ENCODE data around the gene IFNLR1. TPM values are rescaled to one million over a fixed set of nuclear protein-coding genes. Genes with fewer than 3 reads are reported as not detected.

Gene IFNLR1
- total RNA-seq, 1 donor from 2014 or later = 21.2 TPM

DNA sequence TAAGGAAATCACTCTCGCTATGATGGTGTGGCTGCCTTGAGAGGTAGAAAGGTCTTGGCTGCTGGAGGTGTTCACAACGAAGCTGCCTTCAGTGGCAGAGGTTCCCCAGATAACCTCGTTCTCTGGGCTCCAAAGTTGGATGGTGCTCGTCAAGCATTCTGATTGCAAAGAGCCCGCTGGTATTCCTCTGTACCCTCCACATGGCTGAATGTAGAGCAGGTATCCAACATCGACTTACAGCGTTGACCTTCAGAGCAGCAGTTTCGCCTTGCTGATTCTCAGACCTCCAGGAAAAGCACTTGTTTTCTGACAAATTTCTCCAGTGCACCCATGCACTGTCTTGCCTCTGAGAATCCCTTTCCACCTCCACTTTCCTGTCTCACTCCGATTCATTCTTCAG, 39.9 kb downstream of the IFNLR1 start:
- Mint-ChIP-seq H3K4me1 (ENCODE audit: low read depth) (peaks cover 34% of the 10 kb centered on the region), H3K27me3 (peaks cover 5% of the 10 kb centered on the region), H3K9me3 (ENCODE audit: low read depth) (no peaks in the 10 kb centered on the region), H3K4me3 (ENCODE audit: low read depth) (no peak overlapping the region), H3K27ac (no peak overlapping the region), H3K36me3 (ENCODE audit: insufficient read depth) (no peaks in the 10 kb centered on the region)
- TF ChIP-seq, protein P1, sequence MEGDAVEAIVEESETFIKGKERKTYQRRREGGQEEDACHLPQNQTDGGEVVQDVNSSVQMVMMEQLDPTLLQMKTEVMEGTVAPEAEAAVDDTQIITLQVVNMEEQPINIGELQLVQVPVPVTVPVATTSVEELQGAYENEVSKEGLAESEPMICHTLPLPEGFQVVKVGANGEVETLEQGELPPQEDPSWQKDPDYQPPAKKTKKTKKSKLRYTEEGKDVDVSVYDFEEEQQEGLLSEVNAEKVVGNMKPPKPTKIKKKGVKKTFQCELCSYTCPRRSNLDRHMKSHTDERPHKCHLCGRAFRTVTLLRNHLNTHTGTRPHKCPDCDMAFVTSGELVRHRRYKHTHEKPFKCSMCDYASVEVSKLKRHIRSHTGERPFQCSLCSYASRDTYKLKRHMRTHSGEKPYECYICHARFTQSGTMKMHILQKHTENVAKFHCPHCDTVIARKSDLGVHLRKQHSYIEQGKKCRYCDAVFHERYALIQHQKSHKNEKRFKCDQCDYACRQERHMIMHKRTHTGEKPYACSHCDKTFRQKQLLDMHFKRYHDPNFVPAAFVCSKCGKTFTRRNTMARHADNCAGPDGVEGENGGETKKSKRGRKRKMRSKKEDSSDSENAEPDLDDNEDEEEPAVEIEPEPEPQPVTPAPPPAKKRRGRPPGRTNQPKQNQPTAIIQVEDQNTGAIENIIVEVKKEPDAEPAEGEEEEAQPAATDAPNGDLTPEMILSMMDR (IDR thresholded peaks at IDR 0.05; ENCODE audit: unreplicated experiment) = no peak
- no peak for DNase-seq (ENCODE audit: low spot score, unreplicated experiment)

DNA sequence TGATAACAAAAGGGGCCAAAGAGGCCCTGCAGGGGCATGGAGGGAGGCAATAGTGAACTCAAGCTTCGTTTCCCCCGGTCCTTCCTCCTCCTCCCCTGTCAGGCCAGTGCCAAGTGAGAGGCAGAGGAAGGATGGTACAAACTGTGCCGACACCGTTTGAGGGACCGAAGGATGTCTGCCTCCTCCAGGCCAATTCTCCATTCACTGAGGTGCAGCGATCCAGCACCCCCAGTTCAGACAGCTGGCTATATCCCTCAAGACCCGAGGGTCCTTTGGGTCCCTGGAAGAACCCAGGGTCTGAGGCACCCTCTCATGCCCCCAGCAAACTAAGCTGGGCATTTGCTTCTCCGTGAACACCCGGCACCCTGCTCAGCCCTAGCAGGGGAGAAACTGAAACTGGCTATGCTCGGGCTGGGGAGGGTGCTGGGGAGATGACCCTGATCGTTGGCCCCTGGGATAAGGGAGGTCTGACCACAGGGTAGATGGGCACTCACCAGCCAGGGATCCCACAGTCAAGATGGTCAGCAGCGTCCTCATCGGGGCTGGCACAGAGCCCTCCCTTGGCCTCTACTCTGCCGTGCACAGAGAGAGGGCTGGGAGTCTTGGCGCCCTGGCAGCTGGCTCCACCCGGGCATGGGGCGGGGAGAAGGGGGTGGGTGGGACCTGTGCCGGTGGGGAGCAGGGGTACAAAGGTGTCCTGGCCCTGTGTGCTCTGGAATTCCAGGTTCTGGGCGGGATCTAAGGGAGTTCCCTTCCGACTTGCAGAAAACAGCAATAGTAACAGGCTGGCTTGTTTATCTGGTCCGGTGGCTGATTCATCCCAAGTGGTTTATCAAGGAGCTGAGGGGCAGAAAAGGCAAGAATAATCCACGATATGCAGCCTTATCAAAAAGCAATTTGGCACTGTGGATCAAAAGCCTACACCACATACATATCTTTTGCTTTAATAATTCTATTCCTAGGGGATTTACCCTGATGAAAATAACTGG, 44.2 kb downstream of the IFNLR1 start, which contains the start of gene IL22RA1:
Gene IL22RA1 (minus strand): TSS at position 595 of the 989 bp plus-strand sequence. CDS start 58 bp downstream, at position 537.
- H3K9me3 Mint-ChIP-seq (ENCODE audit: low read depth) = no peaks in the 10 kb centered on the region
- peak within 1 kb of the TSS; percentile 62 for H3K27ac Mint-ChIP-seq
- TF ChIP-seq, protein P1 (IDR thresholded peaks at IDR 0.05; ENCODE audit: unreplicated experiment) = no peak
- no peaks in the 10 kb centered on the region for H3K36me3 Mint-ChIP-seq (ENCODE audit: insufficient read depth)
- H3K4me3 Mint-ChIP-seq (ENCODE audit: low read depth) = no peak within 1 kb of the TSS
- DNase-seq (ENCODE audit: low spot score, unreplicated experiment) = no peak
- H3K27me3 Mint-ChIP-seq = peaks cover 5% of the 10 kb centered on the region
- peaks cover 18% of the 10 kb centered on the region for H3K4me1 Mint-ChIP-seq (ENCODE audit: low read depth)

DNA sequence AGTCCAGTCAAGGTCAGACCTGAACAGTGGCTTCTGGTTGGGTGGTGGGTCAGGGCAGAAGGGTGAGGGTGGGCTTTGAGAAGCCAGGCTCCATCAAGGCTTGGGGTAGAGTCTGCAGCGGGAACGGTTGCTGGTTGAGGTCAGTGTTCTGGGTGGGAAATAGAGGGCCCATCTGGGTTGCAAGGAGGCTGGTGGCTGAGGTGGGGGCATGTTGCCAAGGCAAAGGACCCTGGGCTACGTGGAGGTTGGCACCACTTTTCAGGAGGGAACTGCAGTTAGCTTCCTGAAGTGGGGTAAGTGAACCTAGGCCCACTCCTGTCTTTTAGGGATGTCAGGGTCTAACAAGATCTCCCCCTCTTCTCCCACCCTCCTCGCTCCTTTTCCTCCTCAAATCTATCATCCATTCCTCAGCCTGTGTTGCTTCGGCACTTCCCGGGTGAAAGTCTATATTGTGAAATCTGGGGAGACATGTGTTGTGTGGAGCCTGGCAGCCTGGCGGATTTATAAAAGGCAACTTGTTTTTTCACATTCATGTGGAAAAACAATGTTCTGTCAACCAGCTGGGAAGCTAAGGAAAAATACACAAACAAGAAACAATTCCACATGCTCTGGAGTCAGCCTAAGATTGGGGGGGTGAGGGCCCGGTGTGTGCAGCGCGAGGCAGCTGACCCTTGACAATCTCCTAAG, 45.6 kb downstream of the IFNLR1 start:
- Mint-ChIP-seq H3K4me3 (ENCODE audit: low read depth) (no peak overlapping the region), H3K27ac (no peak overlapping the region), H3K36me3 (ENCODE audit: insufficient read depth) (no peaks in the 10 kb centered on the region), H3K9me3 (ENCODE audit: low read depth) (no peaks in the 10 kb centered on the region), H3K4me1 (ENCODE audit: low read depth) (peaks cover 26% of the 10 kb centered on the region), H3K27me3 (peaks cover 5% of the 10 kb centered on the region)
- no peak for DNase-seq (ENCODE audit: low spot score, unreplicated experiment)
- TF ChIP-seq, protein P1 (IDR thresholded peaks at IDR 0.05; ENCODE audit: unreplicated experiment) = no peak

DNA sequence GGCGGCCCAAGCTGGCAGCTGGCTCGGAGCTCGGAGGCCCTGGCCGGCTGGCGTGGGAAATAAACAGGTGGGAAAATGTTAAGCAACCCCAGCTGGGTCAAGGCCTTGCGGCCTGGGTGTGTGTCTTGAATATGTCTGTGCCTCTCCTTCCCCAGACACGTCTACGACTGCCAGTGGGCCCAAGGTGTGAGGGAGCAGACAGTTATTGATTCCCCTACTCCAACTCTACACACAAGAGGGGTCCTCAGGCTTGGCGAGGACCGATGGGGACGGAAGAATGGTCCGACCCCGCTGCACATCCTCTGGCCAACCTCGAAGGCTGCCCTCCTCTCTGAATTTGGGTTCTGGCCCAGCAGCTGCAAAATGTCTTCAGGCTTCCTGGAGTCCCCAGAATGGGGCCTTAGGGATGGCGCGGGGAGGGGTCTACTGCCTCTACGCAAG, 46.3 kb downstream of the IFNLR1 start:
- DNase-seq (ENCODE audit: low spot score, unreplicated experiment) = no peak
- Mint-ChIP-seq H3K27ac (no peak overlapping the region), H3K4me1 (ENCODE audit: low read depth) (peaks cover 30% of the 10 kb centered on the region), H3K27me3 (peaks cover 5% of the 10 kb centered on the region), H3K9me3 (ENCODE audit: low read depth) (no peaks in the 10 kb centered on the region), H3K4me3 (ENCODE audit: low read depth) (no peak overlapping the region), H3K36me3 (ENCODE audit: insufficient read depth) (no peaks in the 10 kb centered on the region)
- TF ChIP-seq, protein P1 (IDR thresholded peaks at IDR 0.05; ENCODE audit: unreplicated experiment) = no peak

DNA sequence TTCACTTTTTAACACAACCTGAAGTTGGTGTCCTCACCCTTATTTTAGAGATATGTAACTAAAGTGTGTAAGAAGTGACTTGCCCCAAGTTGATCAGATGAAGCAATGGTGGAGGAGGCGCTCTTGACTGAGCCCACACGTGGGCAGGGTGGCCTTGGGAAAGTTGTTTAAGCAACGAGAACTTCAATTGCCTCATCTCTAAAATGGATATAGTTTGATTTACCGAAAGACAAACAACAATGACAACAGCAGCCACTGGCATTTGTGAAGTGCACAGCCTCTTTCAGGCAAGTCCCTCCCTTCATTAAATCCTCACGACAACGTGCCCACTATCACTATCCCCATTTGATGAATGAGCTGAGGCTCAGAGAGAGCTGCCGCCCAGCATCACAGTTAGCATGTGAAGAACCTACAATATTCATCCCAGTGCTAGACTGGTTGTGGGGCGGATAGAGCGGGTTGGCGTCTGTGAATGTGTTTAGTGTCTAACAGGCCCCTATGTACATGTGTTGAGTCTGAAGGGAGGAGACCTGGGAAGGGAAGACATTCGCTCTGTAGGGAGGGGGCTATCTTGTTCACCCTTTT, 47.2 kb downstream of the IFNLR1 start:
- Mint-ChIP-seq H3K9me3 (ENCODE audit: low read depth) (no peaks in the 10 kb centered on the region), H3K4me3 (ENCODE audit: low read depth) (no peak overlapping the region), H3K27me3 (peaks cover 5% of the 10 kb centered on the region)

More for the DNA sequence above, 47.2 kb downstream of the IFNLR1 start:
- TF ChIP-seq, protein P1 (IDR thresholded peaks at IDR 0.05; ENCODE audit: unreplicated experiment) = no peak
- no peaks in the 10 kb centered on the region for H3K36me3 Mint-ChIP-seq (ENCODE audit: insufficient read depth)
- H3K27ac Mint-ChIP-seq = no peak overlapping the region
- no peak for DNase-seq (ENCODE audit: low spot score, unreplicated experiment)
- peaks cover 30% of the 10 kb centered on the region for H3K4me1 Mint-ChIP-seq (ENCODE audit: low read depth)

Measured in progenitor cell of endocrine pancreas (in vitro differentiated cells).